ENCODE measurements around the gene OR8K5. TPM values are rescaled to one million over a fixed set of nuclear protein-coding genes. Genes with fewer than 3 reads are reported as not detected.

OR8K5 gene
- total and polyA plus RNA-seq, 2 of the 4 experiments (the other 2 are of a cell fraction) = not detected

- ATAC-seq (ENCODE audit: low read depth) (no peak), DNase-seq (no peak)
- Histone ChIP-seq H2BK15ac (ENCODE audit: low read depth, low read length) (no peak overlapping the region), H3K27me3 (ENCODE audit: control insufficient read depth, insufficient read depth, low read length) (no peaks in the 10 kb centered on the region), H2AK5ac (ENCODE audit: low read depth, low read length) (no peak overlapping the region), H3K56ac (ENCODE audit: extremely low read depth, insufficient read depth, low read length) (no peak overlapping the region), H4K5ac (ENCODE audit: low read depth, low read length) (no peak overlapping the region), H4K20me1 (ENCODE audit: insufficient read depth, low read length) (no peaks in the 10 kb centered on the region), H3K27ac (ENCODE audit: insufficient read depth, low read length) (no peak overlapping the region), H3K4me3 (ENCODE audit: insufficient read depth, low read depth, low read length) (no peak overlapping the region), H3K36me3 (ENCODE audit: control insufficient read depth, insufficient read depth, low read length) (no peaks in the 10 kb centered on the region), H2BK5ac (ENCODE audit: low read depth, low read length, poor library complexity, severe bottlenecking) (no peak overlapping the region), H2AFZ (replicated peaks; ENCODE audit: low read length, poor library complexity) (no peak overlapping the region), H3K18ac (ENCODE audit: low read depth, low read length) (no peak overlapping the region), H3K4me2 (ENCODE audit: low read depth, low read length) (no peak overlapping the region), H2AK9ac (replicated peaks; ENCODE audit: low read depth, low read length, poor library complexity) (no peak overlapping the region), H4K8ac (ENCODE audit: low read depth in 2 of 2, low read length in 2 of 2) (no peak overlapping the region), H3K23ac (ENCODE audit: low read depth, low read length) (no peak overlapping the region), H3K79me1 (ENCODE audit: low read depth in 1 of 2, low read length in 2 of 2) (no peaks in the 10 kb centered on the region), H3K4me1 (ENCODE audit: control insufficient read depth, insufficient read depth, low read length) (no peaks in the 10 kb centered on the region), H4K91ac (ENCODE audit: insufficient read depth, low read depth, low read length) (no peak overlapping the region), H2BK120ac (ENCODE audit: low read depth, low read length) (no peak overlapping the region), H3K9ac (ENCODE audit: low read depth, low read length) (no peak overlapping the region), H3K9me1 (ENCODE audit: insufficient read depth, low read length) (no peaks in the 10 kb centered on the region), H3K14ac (replicated peaks; ENCODE audit: low read depth, low read length) (no peak overlapping the region), H2BK20ac (ENCODE audit: low read depth, low read length) (no peak overlapping the region), H3K4ac (ENCODE audit: low read depth, low read length) (no peak overlapping the region), H3K9me3 (ENCODE audit: control insufficient read depth, insufficient read depth, low read length) (peaks cover 4% of the 10 kb centered on the region)
- POLR2A ChIA-PET (ENCODE audit: unreplicated experiment) = no interaction called here
- TF ChIP-seq RAD21 (IDR thresholded peaks at IDR 0.05; ENCODE audit: low read length) (no peak), MAFK (IDR thresholded peaks at IDR 0.05; ENCODE audit: low read depth, low read length) (peak; percentile 99)
- CTCF ChIA-PET = no interaction called here
- intact Hi-C loops (cut with micrococcal nuclease) (no loop called here), in situ Hi-C loops (cut with MboI; ENCODE audit: low sequenced_read_pairs) (no loop called here), dilution Hi-C loops (cut with HindIII; ENCODE audit: low sequenced_read_pairs, unreplicated experiment) (no loop called here)
- no CpG with 5 or more reads among the region's 1 CpG for WGBS, 2 experiments (ENCODE audit: extremely low coverage in 2 of 2, insufficient read length in 1 of 2)
- no TSS peak for BruUV-seq (replicated peaks)
Measured at GRCh38 chr11:56207790-56208189, 47.7 kb upstream of the OR8K5 start.
